Astrocyte of the cerebellum (primary cell): ENCODE results near the gene TM4SF1.

ENCODE experiments used
- DNase-seq: peaks from one replicate; pipeline ENCODE4 v3.0.0-alpha.2; 2011; ENCODE audit warnings: low read depth
- H3K4me3 ChIP-seq: 2 replicates; pipeline ENCODE4 v1.5.1; 2011; ENCODE audit warnings: mild to moderate bottlenecking, low read depth, low read length, moderate library complexity
- in situ Hi-C: cut with HindIII; loops from 2 replicates; pipeline ENCODE4 v1.10.0; 2017; ENCODE audit warnings: low sequenced_read_pairs
- TF ChIP-seq, protein P1 (sequence below): IDR thresholded peaks from 2 replicates; pipeline ENCODE4 v1.5.1; 2012; ENCODE audit warnings: low read length, low read depth, moderate library complexity, mild to moderate bottlenecking; ENCODE audit errors: missing control alignments

TM4SF1 gene

DNA sequence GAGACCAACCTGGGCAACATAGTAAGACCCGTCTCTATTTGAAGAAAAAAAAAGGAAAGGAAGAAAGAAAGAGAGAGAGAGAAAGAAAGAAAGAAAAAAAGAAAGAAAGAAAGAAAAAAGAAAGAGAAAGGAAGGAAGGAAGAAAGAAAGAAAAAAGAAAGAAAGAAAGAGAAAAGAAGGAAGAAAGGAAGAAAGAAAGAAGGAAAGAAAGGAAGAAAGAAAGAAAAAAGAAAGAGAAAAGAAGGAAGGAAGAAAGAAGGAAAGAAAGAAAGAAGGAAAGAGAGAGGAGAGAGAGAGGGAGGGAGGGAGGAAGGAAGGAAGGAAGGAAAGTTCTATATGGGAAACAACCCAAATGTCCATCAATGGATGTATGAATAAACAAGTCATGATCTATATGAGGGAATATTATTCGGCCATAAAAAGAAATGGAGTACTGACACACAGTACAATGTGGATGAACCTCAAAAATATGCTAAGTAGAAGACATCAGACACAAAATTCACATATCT lies 28.8 kb upstream of the TM4SF1 start:
- TF ChIP-seq, protein P1, sequence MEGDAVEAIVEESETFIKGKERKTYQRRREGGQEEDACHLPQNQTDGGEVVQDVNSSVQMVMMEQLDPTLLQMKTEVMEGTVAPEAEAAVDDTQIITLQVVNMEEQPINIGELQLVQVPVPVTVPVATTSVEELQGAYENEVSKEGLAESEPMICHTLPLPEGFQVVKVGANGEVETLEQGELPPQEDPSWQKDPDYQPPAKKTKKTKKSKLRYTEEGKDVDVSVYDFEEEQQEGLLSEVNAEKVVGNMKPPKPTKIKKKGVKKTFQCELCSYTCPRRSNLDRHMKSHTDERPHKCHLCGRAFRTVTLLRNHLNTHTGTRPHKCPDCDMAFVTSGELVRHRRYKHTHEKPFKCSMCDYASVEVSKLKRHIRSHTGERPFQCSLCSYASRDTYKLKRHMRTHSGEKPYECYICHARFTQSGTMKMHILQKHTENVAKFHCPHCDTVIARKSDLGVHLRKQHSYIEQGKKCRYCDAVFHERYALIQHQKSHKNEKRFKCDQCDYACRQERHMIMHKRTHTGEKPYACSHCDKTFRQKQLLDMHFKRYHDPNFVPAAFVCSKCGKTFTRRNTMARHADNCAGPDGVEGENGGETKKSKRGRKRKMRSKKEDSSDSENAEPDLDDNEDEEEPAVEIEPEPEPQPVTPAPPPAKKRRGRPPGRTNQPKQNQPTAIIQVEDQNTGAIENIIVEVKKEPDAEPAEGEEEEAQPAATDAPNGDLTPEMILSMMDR: no peak

DNA sequence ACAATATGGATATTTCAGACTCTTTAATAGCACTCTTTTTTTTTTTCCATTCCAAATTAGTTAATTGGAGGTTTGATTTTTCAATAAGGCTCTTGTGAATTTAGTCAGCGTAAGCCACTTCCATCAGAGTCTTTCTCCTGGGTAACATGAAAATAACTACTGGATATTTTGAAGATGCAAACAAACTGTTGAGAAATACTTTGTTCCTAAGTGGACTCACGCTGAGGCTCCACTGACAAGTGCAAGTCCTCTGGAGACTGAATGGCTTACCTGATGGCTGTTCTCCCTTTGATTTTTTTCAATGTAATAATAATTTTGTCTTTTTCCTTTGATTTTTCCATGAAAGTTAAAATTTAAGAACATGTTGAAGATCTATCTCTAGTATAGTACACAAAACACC lies 26.0 kb upstream of the TM4SF1 start:
- H3K4me3 ChIP-seq: no peak overlapping the region
- DNase-seq: no peak
- TF ChIP-seq, protein P1: no peak
- in situ Hi-C loops: no loop called here

More for the DNA sequence above, 28.8 kb upstream of the TM4SF1 start:
- in situ Hi-C loops: no loop called here
- no peak for DNase-seq
- no peak overlapping the region for H3K4me3 ChIP-seq

DNA sequence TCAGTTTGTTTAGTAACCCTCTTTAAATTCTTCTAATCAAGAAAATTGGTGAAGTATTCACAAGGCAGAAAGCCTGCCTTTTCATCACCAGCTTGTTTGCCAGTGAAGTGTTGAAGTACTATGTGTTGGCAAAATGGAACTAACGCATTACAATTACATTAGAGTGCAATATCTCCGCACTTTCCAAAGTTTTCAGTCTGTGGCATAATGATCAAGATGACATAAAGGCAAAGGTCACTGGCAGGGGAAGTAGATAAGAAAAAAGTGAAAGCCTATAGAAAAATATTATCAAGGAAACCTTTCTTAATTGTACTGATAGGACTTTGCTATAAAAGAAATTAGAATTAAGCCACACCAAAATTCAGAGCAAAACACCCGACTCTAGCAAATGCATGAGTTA lies 25.0 kb upstream of the TM4SF1 start:
- TF ChIP-seq, protein P1: no peak
- DNase-seq: no peak
- no peak overlapping the region for H3K4me3 ChIP-seq
- in situ Hi-C loops: no loop called here

DNA sequence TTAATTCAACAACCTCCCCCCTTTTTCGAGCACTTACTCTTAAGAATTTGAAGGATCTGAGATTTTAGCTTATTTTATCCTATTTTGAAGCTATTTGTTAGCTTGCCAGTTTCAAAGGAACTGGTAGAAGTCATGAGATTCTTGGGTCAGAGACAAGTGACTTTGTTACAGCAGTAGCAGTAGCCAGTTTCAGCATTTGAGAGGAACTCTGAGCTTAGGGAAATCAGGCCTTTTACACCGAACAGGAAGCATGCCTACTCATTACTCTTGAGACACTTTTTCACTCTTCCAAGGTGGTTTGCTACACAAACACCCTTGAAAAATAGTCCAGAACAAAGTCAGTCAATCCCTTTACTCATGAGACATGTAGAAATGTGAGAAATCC lies 24.5 kb upstream of the TM4SF1 start:
- in situ Hi-C loops: no loop called here
- no peak overlapping the region for H3K4me3 ChIP-seq
- TF ChIP-seq, protein P1: no peak
- DNase-seq: no peak

DNA sequence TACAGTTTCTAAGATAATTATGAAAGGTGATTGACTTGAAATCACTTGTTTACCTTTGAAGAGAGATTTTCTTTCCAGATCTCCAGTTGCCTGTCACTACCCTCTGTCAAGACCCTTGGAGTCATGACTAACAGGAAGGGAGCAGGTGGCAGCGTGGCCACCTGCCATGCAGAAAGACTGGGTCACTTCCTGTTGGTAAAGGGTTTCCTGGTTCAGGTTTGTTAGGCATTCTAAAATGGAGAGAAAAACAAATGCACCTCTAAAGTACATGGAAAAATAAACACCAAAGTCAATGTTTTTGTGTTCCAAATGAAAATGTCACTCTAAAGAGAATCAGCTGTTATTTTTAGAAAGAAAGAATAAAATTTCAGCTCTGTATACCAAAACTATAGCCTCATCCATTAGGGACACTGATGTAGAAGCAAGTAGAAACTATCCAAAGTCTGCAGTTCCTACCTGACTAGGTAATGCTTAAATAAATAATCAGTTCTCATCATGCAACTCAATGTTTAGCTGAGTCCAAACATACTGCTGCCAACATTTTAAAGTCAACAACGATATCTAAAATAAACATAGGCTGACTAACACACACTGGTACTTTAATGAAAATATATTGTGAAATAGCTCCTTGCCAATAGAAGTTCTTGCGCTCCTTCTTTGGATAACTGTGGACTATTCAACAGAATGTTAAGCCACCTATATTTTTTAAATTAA lies 23.9 kb upstream of the TM4SF1 start:
- no peak overlapping the region for H3K4me3 ChIP-seq
- no peak for DNase-seq
- in situ Hi-C loops: no loop called here
- TF ChIP-seq, protein P1: no peak

DNA sequence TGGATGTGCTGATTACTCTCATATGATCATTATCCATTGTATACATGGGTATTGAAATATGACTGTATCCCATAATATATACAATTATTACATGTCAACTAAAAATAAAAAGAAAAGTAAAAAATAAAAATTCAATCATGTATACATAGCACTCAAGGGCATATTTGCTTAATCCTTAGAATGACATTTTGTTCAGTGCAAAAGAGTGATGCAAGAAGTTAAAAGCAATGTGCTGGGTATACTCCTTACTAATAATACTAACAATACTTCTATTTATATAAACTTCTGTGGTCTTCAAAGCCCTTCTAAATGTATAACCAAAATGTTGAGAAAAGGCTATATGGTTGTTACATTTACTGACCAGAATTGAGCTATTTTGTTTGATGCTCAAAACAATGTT lies 23.2 kb upstream of the TM4SF1 start:
- no peak for DNase-seq
- in situ Hi-C loops: no loop called here
- TF ChIP-seq, protein P1: no peak
- H3K4me3 ChIP-seq: no peak overlapping the region
